Esophagus muscularis mucosa (tissue), 4 donors: Measurements from ENCODE around the gene FYB1.

Source experiments
- CTCF ChIP-seq, 3 experiments: fragments of 200-600 bp in 2 of 3; fragments of 450-650 bp in 1 of 3; sonication (generic) in 2 of 3; IDR thresholded peaks; one replicate each; pipeline ENCODE4 v1.5.1; 2017 to 2019; ENCODE audit warnings: antibody characterized with exemption in 3 of 3, mild to moderate bottlenecking in 2 of 3, moderate library complexity in 1 of 3
- EP300 ChIP-seq: sonication (generic); formaldehyde crosslinking; IDR thresholded peaks from one replicate; pipeline ENCODE4 v1.6.1; 2017; ENCODE audit warnings: antibody characterized with exemption
- POLR2A ChIP-seq: fragments of 450-650 bp; IDR thresholded peaks from one replicate; pipeline ENCODE4 v1.6.1; 2017; ENCODE audit warnings: antibody characterized with exemption, moderate library complexity, mild to moderate bottlenecking, low read depth
- POLR2AphosphoS5 ChIP-seq, 2 donors: sonication (generic); formaldehyde crosslinking; IDR thresholded peaks; one replicate each; pipeline ENCODE4 v1.6.1; 2017; ENCODE audit warnings: antibody characterized with exemption in 2 of 2

- TF ChIP-seq CTCF (IDR thresholded peaks at IDR 0.05) (no peak), POLR2A (no peak), POLR2AphosphoS5 (IDR thresholded peaks at IDR 0.05) (no peak), EP300 (no peak)
Observed at GRCh38 chr5:39059064-39059463, 160.3 kb downstream of the FYB1 start.
